Neuronal stem cell (in vitro differentiated cells): ENCODE data around the gene HIPK2.

ENCODE experiments used
- DNase-seq: peaks from one replicate; pipeline ENCODE4 v3.0.0-alpha.2; 2013; ENCODE audit warnings: low spot score
- H2AFZ ChIP-seq: one replicate; pipeline ENCODE4 v1.6.1; 2013; ENCODE audit warnings: mild to moderate bottlenecking, low read length, inconsistent platforms
- H2AK5ac ChIP-seq: 2 replicates; pipeline ENCODE4 v1.6.1; 2013; ENCODE audit warnings: low read depth, mild to moderate bottlenecking, inconsistent platforms, low read length, moderate library complexity, mixed read lengths
- H2BK120ac ChIP-seq: 2 replicates; pipeline ENCODE4 v1.6.1; 2013; ENCODE audit warnings: low read depth, mild to moderate bottlenecking, inconsistent platforms, low read length, moderate library complexity, mixed read lengths
- H2BK12ac ChIP-seq: one replicate; pipeline ENCODE4 v1.6.1; 2013; ENCODE audit warnings: low read length, inconsistent platforms
- H2BK15ac ChIP-seq: 2 replicates; pipeline ENCODE4 v1.6.1; 2013; ENCODE audit warnings: mild to moderate bottlenecking, low read length, inconsistent platforms, mixed read lengths
- H2BK5ac ChIP-seq: one replicate; pipeline ENCODE4 v1.6.1; 2013; ENCODE audit warnings: inconsistent platforms, mild to moderate bottlenecking, low read length, moderate library complexity
- H3K14ac ChIP-seq: one replicate; pipeline ENCODE4 v1.6.1; 2013; ENCODE audit warnings: low read length, inconsistent platforms
- H3K18ac ChIP-seq: 2 replicates; pipeline ENCODE4 v1.6.1; 2013; ENCODE audit warnings: low read length, inconsistent platforms
- H3K23ac ChIP-seq: 2 replicates; pipeline ENCODE4 v1.6.1; 2013; ENCODE audit warnings: low read depth, mild to moderate bottlenecking, mixed read lengths, low read length, inconsistent platforms; ENCODE audit not compliant: poor library complexity
- H3K27ac ChIP-seq: replicated peaks from 3 replicates; pipeline ENCODE4 v1.5.1; 2013; ENCODE audit warnings: low read length, inconsistent platforms
- H3K27me3 ChIP-seq, 3 experiments: 2 replicates each; pipeline ENCODE4 v1.6.1; 2013; ENCODE audit warnings: low read length in 3 of 3, mild to moderate bottlenecking in 2 of 3, inconsistent platforms in 1 of 3, low read depth in 1 of 3, mixed read lengths in 1 of 3, moderate library complexity in 1 of 3; ENCODE audit not compliant: control insufficient read depth in 3 of 3, insufficient read depth in 3 of 3
- H3K36me3 ChIP-seq, 2 donors: replicated peaks in 1 of 2; 2 replicates each; pipeline ENCODE4 v1.6.1; 2013; ENCODE audit warnings: low read length in 2 of 2; ENCODE audit not compliant: control insufficient read depth in 2 of 2, insufficient read depth in 2 of 2
- H3K4ac ChIP-seq: 2 replicates; pipeline ENCODE4 v1.6.1; 2013; ENCODE audit warnings: inconsistent platforms, mild to moderate bottlenecking, low read length, moderate library complexity
- H3K4me1 ChIP-seq, 2 donors: 1 replicate in 1 of 2; 2 replicates in 1 of 2; pipeline ENCODE4 v1.6.1; 2013; ENCODE audit warnings: low read length in 2 of 2, low read depth in 1 of 2; ENCODE audit not compliant: control insufficient read depth in 2 of 2, insufficient read depth in 1 of 2
- H3K4me2 ChIP-seq: one replicate; pipeline ENCODE4 v1.6.1; 2013; ENCODE audit warnings: mild to moderate bottlenecking, low read length, inconsistent platforms; ENCODE audit not compliant: insufficient read depth, poor library complexity, severe bottlenecking
- H3K4me3 ChIP-seq, 2 donors: 2 replicates each; pipeline ENCODE4 v1.5.1; 2013; ENCODE audit warnings: low read length in 2 of 2, mild to moderate bottlenecking in 2 of 2, inconsistent platforms in 1 of 2, moderate library complexity in 1 of 2
- H3K79me1 ChIP-seq: one replicate; pipeline ENCODE4 v1.6.1; 2013; ENCODE audit warnings: low read depth, mild to moderate bottlenecking, inconsistent platforms, low read length, moderate library complexity
- H3K9ac ChIP-seq: one replicate; pipeline ENCODE4 v1.6.1; 2013; ENCODE audit warnings: mild to moderate bottlenecking, low read depth, low read length, inconsistent platforms; ENCODE audit not compliant: poor library complexity
- H3K9me3 ChIP-seq, 2 donors: replicated peaks in 1 of 2; 2 replicates each; pipeline versions ENCODE3 to v1.6.1; 2013; ENCODE audit warnings: low read length in 2 of 2, mild to moderate bottlenecking in 2 of 2, inconsistent platforms in 1 of 2, low read depth in 1 of 2, mixed read lengths in 1 of 2, moderate library complexity in 1 of 2; ENCODE audit not compliant: control insufficient read depth in 2 of 2, insufficient read depth in 1 of 2
- H4K8ac ChIP-seq: one replicate; pipeline ENCODE4 v1.6.1; 2013; ENCODE audit warnings: low read depth, mild to moderate bottlenecking, inconsistent platforms, low read length, moderate library complexity
- H4K91ac ChIP-seq: one replicate; pipeline ENCODE4 v1.6.1; 2013; ENCODE audit warnings: low read length, low read depth, mild to moderate bottlenecking, inconsistent platforms; ENCODE audit not compliant: poor library complexity
- WGBS, 2 donors: extraction: QIAGEN DNeasy Blood & Tissue Kit; methylation state at CpG; one replicate each; pipeline ENCODE4 v1.1.7; 2013; ENCODE audit warnings: missing lambda C conversion rate in 2 of 2, mixed read lengths in 1 of 2; ENCODE audit not compliant: insufficient read length in 2 of 2, insufficient replicate concordance in 1 of 2; ENCODE audit errors: extremely low coverage in 2 of 2; 5-methylcytosine and 5-hydroxymethylcytosine counted together

The HIPK2 gene

GRCh38 chr7:139655305-139655704, 122.5 kb downstream of the HIPK2 start:
- H2BK15ac ChIP-seq = no peak overlapping the region
- no peak overlapping the region for H2AFZ ChIP-seq
- H2BK12ac ChIP-seq = no peak overlapping the region
- H2AK5ac ChIP-seq = no peak overlapping the region
- no peak for DNase-seq
- H3K18ac ChIP-seq = no peak overlapping the region
- H3K27ac ChIP-seq = no peak overlapping the region
- H3K4ac ChIP-seq = no peak overlapping the region
- H3K9me3 ChIP-seq = no peaks in the 10 kb centered on the region
- peaks cover 16 to 29% of the 10 kb centered on the region in 2 donors for H3K4me1 ChIP-seq
- no peaks in the 10 kb centered on the region for H3K27me3 ChIP-seq
- H3K4me3 ChIP-seq = no peak overlapping the region
- peaks cover 0 to 5% of the 10 kb centered on the region in 2 donors for H3K36me3 ChIP-seq
- H3K4me2 ChIP-seq = no peak overlapping the region
- no peak overlapping the region for H3K23ac ChIP-seq
- H3K14ac ChIP-seq = no peak overlapping the region
- H3K79me1 ChIP-seq = no peaks in the 10 kb centered on the region
- H3K9ac ChIP-seq = no peak overlapping the region
- WGBS, 2 donors = no CpG with 5 or more reads among the region's 8 CpGs
- no peak overlapping the region for H4K8ac ChIP-seq
- no peak overlapping the region for H4K91ac ChIP-seq
- H2BK120ac ChIP-seq = no peak overlapping the region
- H2BK5ac ChIP-seq = no peak overlapping the region

DNA sequence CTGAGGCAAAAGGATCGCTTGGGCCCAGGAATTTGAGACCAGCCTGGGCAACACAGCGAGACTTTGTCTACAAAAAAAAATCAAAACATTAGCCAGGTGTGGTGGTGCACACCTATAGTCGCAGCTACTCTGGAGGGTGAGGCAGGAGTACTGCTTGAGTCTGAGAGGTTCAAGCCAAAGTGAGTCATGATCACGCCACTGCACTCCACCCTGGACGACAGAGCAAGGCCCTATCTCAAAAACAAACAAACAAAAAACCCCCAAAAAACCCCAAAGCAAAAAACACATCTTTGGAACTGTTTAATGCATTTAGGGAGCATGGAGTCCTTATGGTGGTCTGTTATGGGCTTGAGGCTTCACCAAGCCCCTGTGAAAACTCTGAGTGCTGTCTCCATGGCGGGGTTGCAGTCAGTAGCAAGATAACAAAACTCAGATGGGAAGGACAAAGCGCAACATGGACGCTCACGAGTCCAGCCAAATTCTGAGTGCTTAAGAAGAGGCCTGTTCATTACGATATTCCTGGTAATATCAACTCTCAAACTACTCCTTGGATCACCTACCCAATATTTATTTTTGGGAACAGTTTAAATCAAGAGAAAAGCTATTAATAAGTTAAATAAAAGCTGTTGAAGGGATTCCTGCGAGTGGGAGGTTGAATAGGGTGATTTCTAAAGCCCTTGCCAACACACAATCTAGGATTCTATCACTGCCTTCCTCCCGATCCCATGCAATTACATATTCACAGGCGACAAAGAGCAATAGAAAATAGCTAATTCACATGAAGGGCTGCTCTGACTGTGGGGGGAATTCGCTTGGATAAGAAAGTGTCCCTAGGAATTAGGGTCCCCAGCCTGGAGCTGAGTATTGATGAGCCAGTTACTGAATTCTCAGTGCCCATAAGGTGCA, 123.3 kb downstream of the HIPK2 start:
- H3K79me1 ChIP-seq = no peaks in the 10 kb centered on the region
- no peaks in the 10 kb centered on the region for H3K27me3 ChIP-seq
- H3K4me1 ChIP-seq = peaks cover 16 to 22% of the 10 kb centered on the region in 2 donors
- no peak overlapping the region for H2BK15ac ChIP-seq
- no peak overlapping the region for H3K9ac ChIP-seq
- no peak overlapping the region for H2BK5ac ChIP-seq
- DNase-seq = no peak
- H2BK12ac ChIP-seq = no peak overlapping the region
- H4K91ac ChIP-seq = no peak overlapping the region
- H3K4me3 ChIP-seq = no peak overlapping the region
- no peak overlapping the region for H3K14ac ChIP-seq
- no peak overlapping the region for H4K8ac ChIP-seq
- no peak overlapping the region for H3K4ac ChIP-seq
- H3K23ac ChIP-seq = no peak overlapping the region
- no peak overlapping the region for H2BK120ac ChIP-seq
- H3K18ac ChIP-seq = no peak overlapping the region
- H3K27ac ChIP-seq = no peak overlapping the region
- H2AK5ac ChIP-seq = no peak overlapping the region
- H3K9me3 ChIP-seq = no peaks in the 10 kb centered on the region
- peaks cover 0 to 5% of the 10 kb centered on the region in 2 donors for H3K36me3 ChIP-seq
- H3K4me2 ChIP-seq = no peak overlapping the region
- WGBS, 2 donors = no CpG with 5 or more reads among the region's 14 CpGs
- no peak overlapping the region for H2AFZ ChIP-seq

DNA sequence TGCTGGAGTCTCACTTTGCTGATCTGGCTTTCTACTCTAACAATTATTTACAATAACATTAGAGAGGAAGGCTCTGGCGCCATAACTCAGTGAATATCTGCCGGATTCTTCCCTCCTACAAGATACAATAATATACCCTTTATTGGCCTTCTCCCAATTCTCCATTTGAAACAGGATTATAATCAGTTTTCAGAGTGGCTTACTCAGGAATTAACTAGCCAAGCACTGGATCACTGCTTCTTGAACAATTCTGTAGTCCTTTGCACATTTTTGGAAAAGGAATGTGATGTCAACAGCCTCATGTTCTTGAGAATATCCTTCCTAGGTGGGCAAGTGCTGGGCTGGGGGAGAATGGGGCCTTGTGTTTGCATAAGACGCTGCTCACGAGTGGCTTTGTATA, 125.9 kb downstream of the HIPK2 start:
- Histone ChIP-seq H3K23ac (no peak overlapping the region), H4K91ac (no peak overlapping the region), H2BK5ac (no peak overlapping the region), H3K14ac (no peak overlapping the region), H4K8ac (no peak overlapping the region), H2BK120ac (no peak overlapping the region), H3K36me3 (peaks cover 0 to 5% of the 10 kb centered on the region in 2 donors), H3K27me3 (no peaks in the 10 kb centered on the region), H3K18ac (no peak overlapping the region), H3K4ac (no peak overlapping the region), H3K4me3 (no peak overlapping the region), H3K4me2 (no peak overlapping the region), H3K4me1 (peaks cover 14 to 33% of the 10 kb centered on the region in 2 donors), H2BK15ac (no peak overlapping the region), H3K9ac (no peak overlapping the region), H2BK12ac (no peak overlapping the region), H3K27ac (no peak overlapping the region), H3K79me1 (no peaks in the 10 kb centered on the region), H2AK5ac (no peak overlapping the region), H3K9me3 (no peaks in the 10 kb centered on the region), H2AFZ (no peak overlapping the region)
- DNase-seq = no peak
- WGBS, 2 donors = no CpG with 5 or more reads among the region's 4 CpGs

DNA sequence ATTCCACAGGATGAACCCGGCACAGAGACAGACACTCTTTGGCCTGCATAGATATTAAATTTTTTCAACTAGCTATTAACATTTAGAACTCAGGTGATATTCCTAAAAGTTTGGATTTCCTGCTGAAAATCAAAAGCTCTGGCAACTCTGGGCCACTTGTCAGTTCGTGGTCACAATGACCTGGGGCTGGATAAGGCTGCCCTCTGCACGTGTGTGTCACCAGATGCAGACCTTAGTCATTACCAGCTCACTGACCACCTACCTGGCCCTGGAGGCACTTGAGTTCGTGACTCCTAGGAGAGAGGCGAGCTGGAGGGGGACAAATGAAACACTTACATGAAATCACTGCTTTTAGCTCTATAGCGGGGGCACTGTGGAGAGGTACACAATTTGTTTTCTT, 126.5 kb downstream of the HIPK2 start:
- Histone ChIP-seq H4K8ac (no peak overlapping the region), H3K36me3 (peaks cover 0 to 5% of the 10 kb centered on the region in 2 donors), H3K27ac (no peak overlapping the region), H3K4me3 (no peak overlapping the region), H3K18ac (no peak overlapping the region), H3K14ac (no peak overlapping the region), H3K9ac (no peak overlapping the region), H3K27me3 (no peaks in the 10 kb centered on the region), H2BK120ac (no peak overlapping the region), H3K23ac (no peak overlapping the region), H4K91ac (no peak overlapping the region), H2BK5ac (no peak overlapping the region), H3K79me1 (peaks cover 2% of the 10 kb centered on the region), H3K9me3 (no peaks in the 10 kb centered on the region), H2BK15ac (no peak overlapping the region), H2AFZ (no peak overlapping the region), H3K4me1 (peaks cover 14 to 33% of the 10 kb centered on the region in 2 donors), H2AK5ac (no peak overlapping the region), H2BK12ac (no peak overlapping the region), H3K4ac (no peak overlapping the region), H3K4me2 (no peak overlapping the region)
- no CpG with 5 or more reads among the region's 6 CpGs for WGBS, 2 donors
- DNase-seq = no peak
